Keratinocyte (primary cell): ENCODE results near the gene YBX1. TPM values are rescaled to one million over a fixed set of nuclear protein-coding genes. Genes with fewer than 3 reads are reported as not detected.
A peak's percentile ranks its signal among the peaks of the same experiment; 100 is the strongest.

Source experiments
- DNase-seq: peaks from one replicate; pipeline ENCODE4 v3.0.0-alpha.2; 2011; ENCODE audit warnings: low read depth, missing footprints, low spot score
- FAIRE-seq: peaks from 2 replicates; lab custom pipeline; 2011; peaks lifted over from hg19 to GRCh38; lab: Jason Lieb, UNC
- H2AFZ ChIP-seq: 2 replicates; pipeline ENCODE4 v1.6.0; 2012; ENCODE audit warnings: low read length, control low read depth, inconsistent platforms; ENCODE audit not compliant: control insufficient read depth
- H3K27ac ChIP-seq: 2 replicates; pipeline ENCODE4 v1.5.1; 2011; ENCODE audit warnings: low read length; ENCODE audit not compliant: control insufficient read depth, insufficient read depth
- H3K27me3 ChIP-seq: 3 replicates; pipeline ENCODE4 v1.6.0; 2011; ENCODE audit warnings: low read length; ENCODE audit not compliant: control insufficient read depth, insufficient read depth; ENCODE audit errors: extremely low read depth
- H3K36me3 ChIP-seq, 2 experiments: 2 replicates in 1 of 2; 3 replicates in 1 of 2; pipeline ENCODE4 v1.5.1; 2011; ENCODE audit warnings: low read length in 2 of 2, mild to moderate bottlenecking in 1 of 2; ENCODE audit not compliant: control insufficient read depth in 2 of 2, insufficient read depth in 2 of 2; ENCODE audit errors: extremely low read depth in 1 of 2
- H3K4me1 ChIP-seq: 3 replicates; pipeline ENCODE4 v1.5.1; 2011; ENCODE audit warnings: low read length; ENCODE audit not compliant: control insufficient read depth, insufficient read depth; ENCODE audit errors: extremely low read depth
- H3K4me2 ChIP-seq: 3 replicates; pipeline ENCODE4 v1.6.0; 2011; ENCODE audit warnings: low read depth, low read length; ENCODE audit not compliant: control insufficient read depth, insufficient read depth; ENCODE audit errors: extremely low read depth
- H3K4me3 ChIP-seq, 3 experiments: fragments of 200-600 bp in 1 of 3; sonication (generic) in 1 of 3; 2 replicates in 2 of 3; 3 replicates in 1 of 3; pipeline ENCODE4 v1.5.1; 2011 to 2016; ENCODE audit warnings: low read length in 3 of 3, mild to moderate bottlenecking in 3 of 3, control low read depth in 2 of 3, inconsistent platforms in 1 of 3, low read depth in 1 of 3, mixed read lengths in 1 of 3, mixed run types in 1 of 3, moderate library complexity in 1 of 3; ENCODE audit not compliant: control insufficient read depth in 2 of 3, insufficient read depth in 2 of 3; ENCODE audit errors: extremely low read depth in 1 of 3
- H3K79me2 ChIP-seq: 2 replicates; pipeline ENCODE4 v1.6.0; 2012; ENCODE audit warnings: low read length; ENCODE audit not compliant: control insufficient read depth, insufficient read depth
- H3K9ac ChIP-seq: 3 replicates; pipeline ENCODE4 v1.6.0; 2011; ENCODE audit warnings: low read length; ENCODE audit not compliant: control insufficient read depth, insufficient read depth; ENCODE audit errors: extremely low read depth
- H3K9me1 ChIP-seq: 3 replicates; pipeline ENCODE4 v1.6.0; 2011; ENCODE audit warnings: low read length; ENCODE audit not compliant: control insufficient read depth, insufficient read depth; ENCODE audit errors: extremely low read depth
- H3K9me3 ChIP-seq: 2 replicates; pipeline ENCODE4 v1.5.1; 2012; ENCODE audit warnings: low read depth, low read length; ENCODE audit not compliant: control insufficient read depth
- H4K20me1 ChIP-seq: 3 replicates; pipeline ENCODE4 v1.6.0; 2011; ENCODE audit warnings: low read length; ENCODE audit not compliant: control insufficient read depth, insufficient read depth; ENCODE audit errors: extremely low read depth
- EZH2 ChIP-seq: IDR thresholded peaks from one replicate; pipeline ENCODE4 v1.6.1; 2012; ENCODE audit warnings: inconsistent platforms, mild to moderate bottlenecking, low read length, moderate library complexity
- dilution Hi-C: fragments of 300-500 bp; cut with MboI; formaldehyde crosslinking; loops from one replicate; pipeline ENCODE4 v1.7.0; 2020; ENCODE audit warnings: low sequenced_read_pairs; ENCODE audit not compliant: extremely low pct_ligation_motif_present
- polyA plus RNA-seq, 5 experiments: library from polyadenylated mRNA; depleted of rRNA in 3 of 5; stranded (reverse) in 3 of 5; stranded (forward) in 1 of 5; unstranded in 1 of 5; fragments of >200 nt; gene quantifications; 1 replicate in 1 of 5; 2 replicates in 3 of 5; 3 replicates in 1 of 5; pipeline versions ENCODE4 v1.2.1 to v1.2.3, GENCODE V29; 2011 to 2012; ENCODE audit warnings: missing spikeins in 2 of 5, low read depth in 1 of 5, low replicate concordance in 1 of 5
- TF ChIP-seq, protein P1 (sequence below), 3 experiments: IDR thresholded peaks in 1 of 3; conservative IDR thresholded peaks in 1 of 3; optimal IDR thresholded peaks in 1 of 3; 2 replicates in 2 of 3; 3 replicates in 1 of 3; pipeline versions ENCODE3 to v1.5.1; 2011; ENCODE audit warnings: low read length in 3 of 3, mild to moderate bottlenecking in 3 of 3, moderate library complexity in 2 of 3, control low read depth in 1 of 3, inconsistent platforms in 1 of 3; ENCODE audit not compliant: insufficient read depth in 2 of 3; ENCODE audit errors: extremely low read depth in 1 of 3

The YBX1 gene
- polyA plus RNA-seq, 1 donor (not counting 4 experiments of a cell fraction or from before 2014, with no cell fraction given) = 1,066 TPM

DNA sequence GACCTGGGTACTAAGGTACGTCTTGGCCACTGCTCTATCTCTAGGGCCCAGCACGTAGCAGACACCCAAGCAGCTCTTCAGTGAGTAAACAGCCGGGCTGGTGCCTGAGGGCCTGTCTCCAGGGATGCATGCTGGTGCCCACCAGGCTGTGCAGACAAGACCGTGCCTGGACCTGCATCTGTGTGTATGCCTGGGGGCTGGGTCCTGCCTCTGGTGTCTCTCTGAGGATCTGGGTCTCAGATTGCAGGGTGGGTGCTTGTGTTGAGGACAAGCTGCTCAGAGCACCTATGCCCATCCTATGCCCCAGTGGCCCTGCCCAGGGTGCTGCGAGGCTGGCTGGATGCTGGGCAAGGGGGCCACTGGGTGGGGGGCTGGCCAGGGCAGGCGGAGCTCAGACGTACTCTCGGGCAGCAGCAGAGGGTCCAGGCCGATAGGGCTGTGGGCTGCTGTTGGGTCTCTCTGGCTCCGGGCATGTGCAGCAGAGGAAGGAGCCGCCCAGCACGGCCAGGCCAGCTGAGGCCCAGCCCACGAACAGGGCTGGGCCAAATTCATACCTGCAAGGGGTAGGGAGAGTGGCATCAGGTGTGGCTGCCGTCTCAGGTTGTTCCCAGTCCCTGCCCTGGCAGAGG, 53.4 kb downstream of the YBX1 start:
- Histone ChIP-seq H3K27ac (no peak overlapping the region), H2AFZ (peak overlapping the region; percentile 79), H3K4me2 (peak overlapping the region; percentile 37), H3K4me1 (peaks cover 27% of the 10 kb centered on the region), H4K20me1 (no peaks in the 10 kb centered on the region), H3K4me3 (no peak overlapping the region), H3K9ac (no peak overlapping the region), H3K27me3 (no peaks in the 10 kb centered on the region), H3K9me1 (no peaks in the 10 kb centered on the region), H3K9me3 (no peaks in the 10 kb centered on the region), H3K79me2 (no peaks in the 10 kb centered on the region), H3K36me3 (no peaks in the 10 kb centered on the region)
- TF ChIP-seq, protein P1, sequence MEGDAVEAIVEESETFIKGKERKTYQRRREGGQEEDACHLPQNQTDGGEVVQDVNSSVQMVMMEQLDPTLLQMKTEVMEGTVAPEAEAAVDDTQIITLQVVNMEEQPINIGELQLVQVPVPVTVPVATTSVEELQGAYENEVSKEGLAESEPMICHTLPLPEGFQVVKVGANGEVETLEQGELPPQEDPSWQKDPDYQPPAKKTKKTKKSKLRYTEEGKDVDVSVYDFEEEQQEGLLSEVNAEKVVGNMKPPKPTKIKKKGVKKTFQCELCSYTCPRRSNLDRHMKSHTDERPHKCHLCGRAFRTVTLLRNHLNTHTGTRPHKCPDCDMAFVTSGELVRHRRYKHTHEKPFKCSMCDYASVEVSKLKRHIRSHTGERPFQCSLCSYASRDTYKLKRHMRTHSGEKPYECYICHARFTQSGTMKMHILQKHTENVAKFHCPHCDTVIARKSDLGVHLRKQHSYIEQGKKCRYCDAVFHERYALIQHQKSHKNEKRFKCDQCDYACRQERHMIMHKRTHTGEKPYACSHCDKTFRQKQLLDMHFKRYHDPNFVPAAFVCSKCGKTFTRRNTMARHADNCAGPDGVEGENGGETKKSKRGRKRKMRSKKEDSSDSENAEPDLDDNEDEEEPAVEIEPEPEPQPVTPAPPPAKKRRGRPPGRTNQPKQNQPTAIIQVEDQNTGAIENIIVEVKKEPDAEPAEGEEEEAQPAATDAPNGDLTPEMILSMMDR (optimal IDR thresholded peaks at IDR 0.05 in 1 of 3, IDR thresholded peaks at IDR 0.05 in 1 of 3, conservative IDR thresholded peaks at IDR 0.05 in 1 of 3; ENCODE audit: extremely low read depth in 1 of 3, insufficient read depth in 2 of 3, low read length in 3 of 3) = no peak
- TF ChIP-seq EZH2 = no peak
- FAIRE-seq = peak; percentile 23
- DNase-seq = peak; percentile 68
- dilution Hi-C loops = no loop called here

DNA sequence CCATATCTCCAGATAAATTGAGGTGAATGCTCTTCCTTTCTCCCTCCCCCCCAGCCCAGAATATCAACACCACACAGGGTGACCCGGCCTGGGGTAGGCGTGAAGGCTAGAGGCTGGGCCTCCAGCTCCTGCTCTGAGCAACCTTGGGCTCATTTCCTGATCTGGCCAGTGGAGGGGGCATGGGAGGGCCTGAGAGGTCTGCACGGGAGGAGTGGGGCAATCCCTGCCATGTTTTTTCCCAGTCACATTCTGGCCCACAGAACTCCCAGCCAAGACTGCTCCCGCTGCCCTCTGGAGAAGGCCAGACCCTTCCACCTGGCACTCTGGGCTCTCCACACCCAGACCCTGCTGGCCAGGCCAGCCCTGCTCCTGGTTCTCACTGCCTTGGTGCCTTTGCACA, 53.9 kb downstream of the YBX1 start:
- no peak overlapping the region for H3K9ac ChIP-seq
- dilution Hi-C loops = no loop called here
- H3K4me3 ChIP-seq = no peak overlapping the region

More for the DNA sequence above, 53.9 kb downstream of the YBX1 start:
- Histone ChIP-seq H3K4me2 (peak overlapping the region; percentile 25), H3K4me1 (peaks cover 27% of the 10 kb centered on the region), H3K27ac (no peak overlapping the region), H3K9me3 (no peaks in the 10 kb centered on the region), H3K27me3 (no peaks in the 10 kb centered on the region), H4K20me1 (no peaks in the 10 kb centered on the region), H2AFZ (peak overlapping the region; percentile 79), H3K9me1 (no peaks in the 10 kb centered on the region), H3K36me3 (no peaks in the 10 kb centered on the region), H3K79me2 (no peaks in the 10 kb centered on the region)
- TF ChIP-seq, protein P1 (optimal IDR thresholded peaks at IDR 0.05 in 1 of 3, IDR thresholded peaks at IDR 0.05 in 1 of 3, conservative IDR thresholded peaks at IDR 0.05 in 1 of 3; ENCODE audit: extremely low read depth in 1 of 3, insufficient read depth in 2 of 3, low read length in 3 of 3) = peak; percentile 43 to 70 (median 64)
- no peak for TF ChIP-seq EZH2
- DNase-seq (no peak), FAIRE-seq (no peak)
